ENCODE results near the gene GCK. TPM values are rescaled to one million over a fixed set of nuclear protein-coding genes. Genes with fewer than 3 reads are reported as not detected.

Gene GCK
- total RNA-seq, 1 experiment from 2014 or later, result not detected

DNA sequence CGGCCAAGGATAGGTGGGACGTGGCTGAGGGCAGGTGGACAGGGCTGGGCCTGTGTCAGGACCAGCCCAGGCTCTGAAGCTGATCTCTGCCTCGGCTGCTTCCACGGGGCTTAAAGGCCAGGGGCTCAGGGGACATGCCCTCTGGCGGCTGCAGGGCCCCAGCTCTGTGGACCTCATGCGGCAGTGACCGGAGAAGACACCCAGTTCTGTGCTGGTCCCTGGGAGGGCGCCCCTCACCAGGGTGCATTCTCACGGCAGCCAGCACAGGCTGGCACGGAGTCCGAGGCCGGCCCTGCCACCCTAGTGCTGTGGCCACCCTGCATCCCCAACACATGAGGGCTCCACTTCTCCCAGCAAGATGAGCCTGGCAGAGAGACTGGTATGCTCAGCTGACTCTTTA lies 41.8 kb upstream of the GCK start:
- no TSS peak for BruUV-seq (replicated peaks)
- Mint-ChIP-seq H3K27ac (ENCODE audit: unreplicated experiment) (no peak overlapping the region), H3K4me1 (ENCODE audit: low read depth, unreplicated experiment) (no peaks in the 10 kb centered on the region), H3K27me3 (ENCODE audit: unreplicated experiment) (peaks cover 92% of the 10 kb centered on the region), H3K9me3 (ENCODE audit: low read depth, unreplicated experiment) (no peaks in the 10 kb centered on the region), H3K36me3 (ENCODE audit: insufficient read depth, unreplicated experiment) (peaks cover 4% of the 10 kb centered on the region), H3K4me3 (ENCODE audit: low read depth, unreplicated experiment) (no peak overlapping the region)
- DNase-seq, result no peak
- intact Hi-C loops (cut with micrococcal nuclease; ENCODE audit: unreplicated experiment), result no loop called here
- TF ChIP-seq, protein P1, sequence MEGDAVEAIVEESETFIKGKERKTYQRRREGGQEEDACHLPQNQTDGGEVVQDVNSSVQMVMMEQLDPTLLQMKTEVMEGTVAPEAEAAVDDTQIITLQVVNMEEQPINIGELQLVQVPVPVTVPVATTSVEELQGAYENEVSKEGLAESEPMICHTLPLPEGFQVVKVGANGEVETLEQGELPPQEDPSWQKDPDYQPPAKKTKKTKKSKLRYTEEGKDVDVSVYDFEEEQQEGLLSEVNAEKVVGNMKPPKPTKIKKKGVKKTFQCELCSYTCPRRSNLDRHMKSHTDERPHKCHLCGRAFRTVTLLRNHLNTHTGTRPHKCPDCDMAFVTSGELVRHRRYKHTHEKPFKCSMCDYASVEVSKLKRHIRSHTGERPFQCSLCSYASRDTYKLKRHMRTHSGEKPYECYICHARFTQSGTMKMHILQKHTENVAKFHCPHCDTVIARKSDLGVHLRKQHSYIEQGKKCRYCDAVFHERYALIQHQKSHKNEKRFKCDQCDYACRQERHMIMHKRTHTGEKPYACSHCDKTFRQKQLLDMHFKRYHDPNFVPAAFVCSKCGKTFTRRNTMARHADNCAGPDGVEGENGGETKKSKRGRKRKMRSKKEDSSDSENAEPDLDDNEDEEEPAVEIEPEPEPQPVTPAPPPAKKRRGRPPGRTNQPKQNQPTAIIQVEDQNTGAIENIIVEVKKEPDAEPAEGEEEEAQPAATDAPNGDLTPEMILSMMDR (IDR thresholded peaks at IDR 0.05; ENCODE audit: unreplicated experiment), result no peak
- CTCF ChIA-PET, result interaction anchor here (0.6 kb wide), 1 partner anchor 818 kb away, joined by 4 read pairs; no protein-coding TSS in a partner anchor

DNA sequence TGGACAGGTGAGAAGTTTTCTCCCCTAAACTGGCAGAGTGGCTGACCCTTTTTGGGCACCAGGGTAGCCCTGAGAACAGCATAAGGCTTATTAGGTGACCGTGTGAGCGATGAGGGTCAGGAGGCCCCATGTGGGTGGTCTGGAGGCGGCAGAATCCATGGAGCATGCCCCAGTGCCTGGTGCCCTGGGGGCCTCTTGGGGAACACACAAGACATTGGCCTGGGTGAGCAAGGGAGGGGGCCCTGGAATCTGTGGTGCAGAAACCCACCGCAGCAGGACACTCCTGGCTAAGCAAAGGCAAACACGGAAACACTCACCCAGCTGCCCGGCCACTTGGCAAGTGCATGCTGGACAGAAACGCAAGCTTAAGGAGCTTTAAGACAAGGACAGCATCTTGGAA lies 41.0 kb upstream of the GCK start:
- BruUV-seq (replicated peaks), result no TSS peak
- TF ChIP-seq, protein P1 (IDR thresholded peaks at IDR 0.05; ENCODE audit: unreplicated experiment), result no peak
- Mint-ChIP-seq H3K27ac (ENCODE audit: unreplicated experiment) (no peak overlapping the region), H3K27me3 (ENCODE audit: unreplicated experiment) (peaks cover 92% of the 10 kb centered on the region), H3K4me1 (ENCODE audit: low read depth, unreplicated experiment) (no peaks in the 10 kb centered on the region), H3K36me3 (ENCODE audit: insufficient read depth, unreplicated experiment) (peaks cover 4% of the 10 kb centered on the region), H3K9me3 (ENCODE audit: low read depth, unreplicated experiment) (no peaks in the 10 kb centered on the region), H3K4me3 (ENCODE audit: low read depth, unreplicated experiment) (no peak overlapping the region)
- no peak for DNase-seq
- CTCF ChIA-PET, result no interaction called here
- intact Hi-C loops (cut with micrococcal nuclease; ENCODE audit: unreplicated experiment), result no loop called here

DNA sequence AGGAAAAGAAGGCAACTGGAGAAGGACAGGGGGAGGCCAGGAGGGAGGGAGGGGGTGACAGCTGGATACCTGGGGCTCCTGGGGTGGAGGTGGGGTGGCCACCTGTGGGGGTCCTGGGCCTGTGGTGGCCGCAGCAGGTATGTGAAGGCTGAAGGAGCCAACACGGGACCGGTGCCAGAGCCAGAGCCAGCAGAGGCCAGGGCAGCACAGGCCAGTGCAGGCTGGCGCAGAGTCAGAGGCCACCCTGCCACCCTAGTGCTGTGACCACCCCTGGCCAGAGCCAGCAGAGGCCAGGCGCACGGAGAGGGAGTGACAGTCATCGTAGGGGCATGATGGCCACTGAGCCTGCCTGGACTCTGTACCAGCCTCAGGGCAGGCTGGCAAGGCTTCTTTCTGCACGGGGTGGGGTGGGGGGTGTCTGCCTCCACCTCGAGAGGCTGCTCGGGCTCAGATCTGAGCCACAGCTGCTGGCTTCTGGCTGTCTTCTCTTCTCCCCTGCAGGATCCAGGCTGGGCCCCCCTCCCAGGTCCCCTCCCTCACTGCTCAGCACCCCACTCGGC lies 40.4 kb upstream of the GCK start:
- Mint-ChIP-seq H3K36me3 (ENCODE audit: insufficient read depth, unreplicated experiment) (peaks cover 4% of the 10 kb centered on the region), H3K9me3 (ENCODE audit: low read depth, unreplicated experiment) (no peaks in the 10 kb centered on the region), H3K27me3 (ENCODE audit: unreplicated experiment) (peaks cover 92% of the 10 kb centered on the region), H3K27ac (ENCODE audit: unreplicated experiment) (no peak overlapping the region), H3K4me1 (ENCODE audit: low read depth, unreplicated experiment) (no peaks in the 10 kb centered on the region), H3K4me3 (ENCODE audit: low read depth, unreplicated experiment) (no peak overlapping the region)
- intact Hi-C loops (cut with micrococcal nuclease; ENCODE audit: unreplicated experiment), result no loop called here
- TF ChIP-seq, protein P1 (IDR thresholded peaks at IDR 0.05; ENCODE audit: unreplicated experiment), result no peak
- no TSS peak for BruUV-seq (replicated peaks)
- CTCF ChIA-PET, result interaction anchor here (0.7 kb wide), 2 partner anchors 66 to 149 kb away, joined by 5 to 7 read pairs; no protein-coding TSS in a partner anchor
- no peak for DNase-seq

DNA sequence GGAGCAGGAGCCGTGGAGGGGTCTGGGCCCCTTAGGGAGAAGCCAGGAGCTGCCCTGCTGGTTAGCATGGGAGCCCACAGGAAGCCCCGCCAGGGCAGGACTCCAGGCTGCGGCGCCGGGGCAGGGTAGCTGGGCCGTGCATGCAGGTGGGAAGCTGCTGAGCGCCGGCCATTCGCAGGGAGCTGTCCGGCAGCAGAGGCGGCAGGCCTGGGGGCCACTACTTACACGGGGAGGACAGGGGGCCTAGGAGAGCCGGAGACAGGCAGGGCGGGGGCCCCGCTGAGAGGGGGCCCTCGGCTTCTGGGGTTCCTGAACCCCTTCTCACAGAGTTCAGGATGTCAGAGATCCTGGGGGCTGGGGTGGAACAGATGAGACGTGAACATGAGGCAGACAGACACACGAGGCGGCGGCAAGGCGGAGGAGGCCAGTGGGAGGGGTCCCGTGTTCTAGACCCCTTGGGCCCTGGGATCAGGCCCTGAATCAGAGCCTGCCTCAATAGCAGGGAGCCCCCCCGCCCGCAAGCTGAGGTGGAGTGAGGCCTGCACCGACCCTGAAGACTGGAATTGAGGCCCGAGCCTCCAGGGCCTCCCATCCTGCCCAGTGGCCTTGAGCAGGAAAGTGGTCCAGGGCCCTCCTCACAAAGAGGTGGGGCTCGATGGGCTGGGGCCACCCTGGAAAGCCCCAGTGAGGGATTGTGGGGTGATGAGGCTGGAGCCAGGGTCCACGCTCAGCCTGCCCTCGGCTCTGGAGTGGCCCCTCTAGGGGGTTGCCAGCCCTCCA lies 39.5 kb upstream of the GCK start:
- peaks cover 4% of the 10 kb centered on the region for H3K36me3 Mint-ChIP-seq (ENCODE audit: insufficient read depth, unreplicated experiment)
- TF ChIP-seq, protein P1 (IDR thresholded peaks at IDR 0.05; ENCODE audit: unreplicated experiment), result no peak
- no peaks in the 10 kb centered on the region for H3K4me1 Mint-ChIP-seq (ENCODE audit: low read depth, unreplicated experiment)
- no peak overlapping the region for H3K27ac Mint-ChIP-seq (ENCODE audit: unreplicated experiment)
- CTCF ChIA-PET, result interaction anchor here (0.7 kb wide), 2 partner anchors 66 to 150 kb away, joined by 5 to 7 read pairs; no protein-coding TSS in a partner anchor
- intact Hi-C loops (cut with micrococcal nuclease; ENCODE audit: unreplicated experiment), result no loop called here
- peaks cover 92% of the 10 kb centered on the region for H3K27me3 Mint-ChIP-seq (ENCODE audit: unreplicated experiment)
- H3K9me3 Mint-ChIP-seq (ENCODE audit: low read depth, unreplicated experiment), result no peaks in the 10 kb centered on the region
- H3K4me3 Mint-ChIP-seq (ENCODE audit: low read depth, unreplicated experiment), result no peak overlapping the region
- BruUV-seq (replicated peaks), result no TSS peak
- no peak for DNase-seq

Measured in Calu3 (cell line).